ENCODE measurements around the gene LDLRAD4. TPM values are rescaled to one million over a fixed set of nuclear protein-coding genes. Genes with fewer than 3 reads are reported as not detected.

LDLRAD4 gene
- polyA plus RNA-seq, 1 donor = 9.1 TPM

DNA sequence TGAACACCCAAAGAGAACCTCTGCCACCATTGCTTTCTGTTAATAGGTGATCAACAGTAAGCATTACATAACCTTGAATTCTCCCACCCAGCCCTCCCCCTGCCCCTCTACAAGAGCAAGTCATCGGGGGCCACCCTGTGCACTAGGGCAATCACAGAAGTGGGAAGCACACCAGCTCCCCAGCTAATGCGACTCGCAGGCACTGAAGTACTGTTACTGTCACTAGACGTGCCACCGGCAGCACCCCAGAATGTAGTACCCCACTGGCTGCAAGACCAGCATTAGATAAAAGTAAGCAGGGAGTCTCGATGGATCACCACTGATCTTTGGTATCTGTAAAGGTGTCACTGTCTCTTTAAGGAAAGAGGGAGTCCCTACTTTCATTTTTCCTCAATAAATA, 340.2 kb downstream of the LDLRAD4 start:
- Histone ChIP-seq H3K27me3 (ENCODE audit: control insufficient read depth, insufficient read depth, low read length) (no peaks in the 10 kb centered on the region), H3K4me3 (ENCODE audit: low read length) (no peak overlapping the region), H3K9me3 (ENCODE audit: control insufficient read depth, low read depth, low read length) (no peaks in the 10 kb centered on the region), H3K4me1 (ENCODE audit: control insufficient read depth, insufficient read depth, low read length) (no peaks in the 10 kb centered on the region), H3K27ac (ENCODE audit: low read length) (no peak overlapping the region), H3K36me3 (ENCODE audit: control insufficient read depth, insufficient read depth, low read length) (no peaks in the 10 kb centered on the region)
- DNase-seq = no peak
- no CpG with 5 or more reads among the region's 6 CpGs for WGBS (ENCODE audit: insufficient coverage, low lambda C conversion rate)

DNA sequence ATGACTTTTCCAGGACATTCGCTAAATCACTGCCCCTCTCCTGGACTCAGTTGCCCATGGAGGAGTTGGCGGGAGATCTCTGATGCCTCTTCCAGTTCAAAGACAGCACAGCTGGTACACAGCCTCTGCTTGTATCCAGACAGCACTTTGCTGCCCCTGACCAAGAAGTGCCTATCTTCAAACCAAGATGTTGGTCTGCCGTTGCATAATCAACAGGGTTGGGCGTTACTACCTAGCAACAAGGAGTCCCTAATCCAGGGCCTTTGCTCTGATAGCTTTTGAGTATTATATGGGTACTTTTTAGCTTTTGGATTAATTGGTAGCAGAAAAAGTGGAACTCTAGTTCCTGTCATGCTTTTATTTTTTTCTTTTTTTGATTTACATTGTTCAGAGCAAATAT, 341.2 kb downstream of the LDLRAD4 start:
- DNase-seq = no peak
- Histone ChIP-seq H3K27me3 (ENCODE audit: control insufficient read depth, insufficient read depth, low read length) (no peaks in the 10 kb centered on the region), H3K4me1 (ENCODE audit: control insufficient read depth, insufficient read depth, low read length) (no peaks in the 10 kb centered on the region), H3K27ac (ENCODE audit: low read length) (no peak overlapping the region), H3K4me3 (ENCODE audit: low read length) (no peak overlapping the region), H3K9me3 (ENCODE audit: control insufficient read depth, low read depth, low read length) (no peaks in the 10 kb centered on the region), H3K36me3 (ENCODE audit: control insufficient read depth, insufficient read depth, low read length) (no peaks in the 10 kb centered on the region)
- WGBS (ENCODE audit: insufficient coverage, low lambda C conversion rate) = no CpG with 5 or more reads among the region's 4 CpGs

DNA sequence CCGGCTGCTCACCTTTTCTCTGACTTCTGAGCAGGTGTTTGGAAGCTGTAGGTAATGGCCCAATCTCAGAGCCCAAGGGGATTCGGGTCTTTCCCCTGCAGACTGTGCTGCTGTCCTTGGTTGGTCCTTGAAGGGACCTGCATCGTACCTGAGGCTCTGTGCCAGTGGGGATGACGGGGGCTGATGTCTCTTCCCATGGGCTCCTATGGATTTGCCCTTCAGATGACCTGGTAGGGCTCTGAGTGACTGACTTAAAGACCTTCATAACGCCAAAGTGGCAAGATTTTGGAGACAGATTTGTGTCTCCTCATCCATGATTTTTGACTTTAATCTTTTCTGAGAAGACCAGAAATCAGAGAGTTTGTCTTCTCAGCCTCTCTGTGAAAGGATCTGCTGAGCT, 341.7 kb downstream of the LDLRAD4 start:
- H3K27ac ChIP-seq (ENCODE audit: low read length) = no peak overlapping the region
- H3K27me3 ChIP-seq (ENCODE audit: control insufficient read depth, insufficient read depth, low read length) = no peaks in the 10 kb centered on the region
- no peaks in the 10 kb centered on the region for H3K36me3 ChIP-seq (ENCODE audit: control insufficient read depth, insufficient read depth, low read length)
- H3K9me3 ChIP-seq (ENCODE audit: control insufficient read depth, low read depth, low read length) = no peaks in the 10 kb centered on the region
- H3K4me3 ChIP-seq (ENCODE audit: low read length) = no peak overlapping the region
- no CpG with 5 or more reads among the region's 5 CpGs for WGBS (ENCODE audit: insufficient coverage, low lambda C conversion rate)
- no peaks in the 10 kb centered on the region for H3K4me1 ChIP-seq (ENCODE audit: control insufficient read depth, insufficient read depth, low read length)
- no peak for DNase-seq

DNA sequence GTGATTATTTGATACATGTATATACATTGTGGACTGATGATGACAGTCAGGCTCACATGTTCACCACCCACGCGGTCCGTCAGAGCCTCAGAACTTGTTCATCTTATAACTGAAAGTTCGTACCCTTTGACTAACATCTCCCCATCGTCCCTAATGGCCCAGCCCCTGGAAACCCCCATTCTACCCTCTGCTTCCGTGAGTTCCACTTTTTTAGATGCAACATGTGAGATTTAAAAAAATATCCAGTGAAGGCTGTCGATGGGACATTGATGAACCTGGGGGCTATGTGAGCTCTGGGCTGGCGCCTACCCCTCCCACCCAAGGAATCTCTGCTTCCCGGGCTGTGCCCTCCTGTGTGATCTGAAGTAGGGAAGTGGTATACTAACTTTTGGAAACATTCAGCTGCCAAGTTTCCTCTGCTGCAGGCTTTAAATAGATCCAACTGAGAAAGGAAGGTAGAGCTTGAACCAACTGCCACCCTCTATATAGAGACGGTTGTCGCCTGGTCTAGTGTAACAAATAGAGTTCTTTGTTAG, 344.0 kb downstream of the LDLRAD4 start:
- no peak overlapping the region for H3K27ac ChIP-seq (ENCODE audit: low read length)
- no peaks in the 10 kb centered on the region for H3K27me3 ChIP-seq (ENCODE audit: control insufficient read depth, insufficient read depth, low read length)
- no peaks in the 10 kb centered on the region for H3K4me1 ChIP-seq (ENCODE audit: control insufficient read depth, insufficient read depth, low read length)
- 90% methylated on average over 2 of the region's 11 CpGs for WGBS (ENCODE audit: insufficient coverage, low lambda C conversion rate)
- H3K9me3 ChIP-seq (ENCODE audit: control insufficient read depth, low read depth, low read length) = no peaks in the 10 kb centered on the region
- no peaks in the 10 kb centered on the region for H3K36me3 ChIP-seq (ENCODE audit: control insufficient read depth, insufficient read depth, low read length)
- H3K4me3 ChIP-seq (ENCODE audit: low read length) = no peak overlapping the region
- DNase-seq = no peak

DNA sequence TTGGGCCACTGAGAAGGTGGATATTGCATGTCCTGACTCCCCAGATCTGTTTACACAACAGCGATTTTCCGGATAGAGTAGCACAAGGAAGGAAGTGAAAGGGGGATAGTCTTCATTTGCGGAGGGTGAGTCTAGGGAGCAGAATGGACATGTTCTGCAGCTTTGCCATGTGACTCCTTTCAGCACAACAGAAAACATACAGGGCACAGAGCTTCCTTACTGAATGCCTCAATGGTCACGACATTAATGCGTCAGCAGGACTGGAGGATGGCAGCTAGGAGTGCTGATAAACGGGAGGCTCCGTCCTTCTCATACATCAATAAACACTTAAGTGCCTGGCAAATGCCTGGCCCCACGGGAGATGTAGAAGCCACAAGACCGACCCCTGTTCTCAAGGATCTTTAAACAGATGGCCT, 344.8 kb downstream of the LDLRAD4 start:
- Histone ChIP-seq H3K9me3 (ENCODE audit: control insufficient read depth, low read depth, low read length) (no peaks in the 10 kb centered on the region), H3K27me3 (ENCODE audit: control insufficient read depth, insufficient read depth, low read length) (no peaks in the 10 kb centered on the region), H3K36me3 (ENCODE audit: control insufficient read depth, insufficient read depth, low read length) (no peaks in the 10 kb centered on the region), H3K4me1 (ENCODE audit: control insufficient read depth, insufficient read depth, low read length) (peaks cover 3% of the 10 kb centered on the region), H3K27ac (ENCODE audit: low read length) (no peak overlapping the region), H3K4me3 (ENCODE audit: low read length) (no peak overlapping the region)
- WGBS (ENCODE audit: insufficient coverage, low lambda C conversion rate) = no CpG with 5 or more reads among the region's 9 CpGs
- DNase-seq = no peak

DNA sequence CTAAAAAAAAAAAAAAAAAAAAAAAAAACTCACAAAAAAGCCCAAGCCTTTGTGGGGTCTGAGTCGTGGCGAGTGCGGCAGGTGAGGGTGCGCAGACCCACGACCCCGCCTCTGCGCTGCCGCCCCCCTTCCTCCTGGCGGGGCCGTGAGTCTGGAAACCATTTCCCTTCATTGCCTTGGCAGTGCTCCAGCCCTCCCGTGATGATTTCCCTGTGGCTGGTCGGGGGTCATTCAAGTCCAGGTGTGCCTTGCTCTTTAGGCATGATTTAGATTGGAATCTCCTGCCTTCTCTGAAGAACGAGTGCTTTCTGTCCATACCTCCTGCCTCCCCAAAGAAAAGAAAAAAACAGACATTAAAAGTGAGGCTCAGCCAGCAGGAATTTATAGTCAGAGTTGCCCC, 346.0 kb downstream of the LDLRAD4 start:
- Histone ChIP-seq H3K9me3 (ENCODE audit: control insufficient read depth, low read depth, low read length) (no peaks in the 10 kb centered on the region), H3K27me3 (ENCODE audit: control insufficient read depth, insufficient read depth, low read length) (no peaks in the 10 kb centered on the region), H3K27ac (ENCODE audit: low read length) (no peak overlapping the region), H3K4me3 (ENCODE audit: low read length) (no peak overlapping the region), H3K36me3 (ENCODE audit: control insufficient read depth, insufficient read depth, low read length) (no peaks in the 10 kb centered on the region), H3K4me1 (ENCODE audit: control insufficient read depth, insufficient read depth, low read length) (peaks cover 7% of the 10 kb centered on the region)
- DNase-seq = no peak
- no CpG with 5 or more reads among the region's 13 CpGs for WGBS (ENCODE audit: insufficient coverage, low lambda C conversion rate)

DNA sequence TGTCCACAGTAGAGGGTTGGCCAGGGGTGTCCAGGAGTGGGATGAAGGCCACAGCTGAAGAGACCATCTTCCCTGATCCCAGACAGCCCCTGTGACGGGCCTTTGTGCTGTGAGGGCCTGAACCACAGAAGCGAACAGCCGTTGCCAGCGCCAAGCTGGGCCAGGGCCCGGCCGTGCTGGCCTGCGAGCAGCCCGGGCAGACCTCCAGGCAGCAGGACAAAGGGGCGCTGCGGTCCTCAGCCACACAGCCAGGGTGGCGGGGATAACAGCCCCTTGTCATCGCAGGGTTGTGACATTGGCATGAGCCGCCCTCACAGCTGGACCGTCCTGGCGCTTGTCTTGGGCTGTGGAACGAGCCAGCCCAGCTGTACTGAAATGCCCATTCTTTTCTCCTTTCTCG, 346.7 kb downstream of the LDLRAD4 start:
- WGBS (ENCODE audit: insufficient coverage, low lambda C conversion rate) = no CpG with 5 or more reads among the region's 17 CpGs
- H3K27ac ChIP-seq (ENCODE audit: low read length) = no peak overlapping the region
- H3K36me3 ChIP-seq (ENCODE audit: control insufficient read depth, insufficient read depth, low read length) = no peaks in the 10 kb centered on the region
- DNase-seq = no peak
- peaks cover 7% of the 10 kb centered on the region for H3K4me1 ChIP-seq (ENCODE audit: control insufficient read depth, insufficient read depth, low read length)
- H3K27me3 ChIP-seq (ENCODE audit: control insufficient read depth, insufficient read depth, low read length) = no peaks in the 10 kb centered on the region
- no peak overlapping the region for H3K4me3 ChIP-seq (ENCODE audit: low read length)
- no peaks in the 10 kb centered on the region for H3K9me3 ChIP-seq (ENCODE audit: control insufficient read depth, low read depth, low read length)

DNA sequence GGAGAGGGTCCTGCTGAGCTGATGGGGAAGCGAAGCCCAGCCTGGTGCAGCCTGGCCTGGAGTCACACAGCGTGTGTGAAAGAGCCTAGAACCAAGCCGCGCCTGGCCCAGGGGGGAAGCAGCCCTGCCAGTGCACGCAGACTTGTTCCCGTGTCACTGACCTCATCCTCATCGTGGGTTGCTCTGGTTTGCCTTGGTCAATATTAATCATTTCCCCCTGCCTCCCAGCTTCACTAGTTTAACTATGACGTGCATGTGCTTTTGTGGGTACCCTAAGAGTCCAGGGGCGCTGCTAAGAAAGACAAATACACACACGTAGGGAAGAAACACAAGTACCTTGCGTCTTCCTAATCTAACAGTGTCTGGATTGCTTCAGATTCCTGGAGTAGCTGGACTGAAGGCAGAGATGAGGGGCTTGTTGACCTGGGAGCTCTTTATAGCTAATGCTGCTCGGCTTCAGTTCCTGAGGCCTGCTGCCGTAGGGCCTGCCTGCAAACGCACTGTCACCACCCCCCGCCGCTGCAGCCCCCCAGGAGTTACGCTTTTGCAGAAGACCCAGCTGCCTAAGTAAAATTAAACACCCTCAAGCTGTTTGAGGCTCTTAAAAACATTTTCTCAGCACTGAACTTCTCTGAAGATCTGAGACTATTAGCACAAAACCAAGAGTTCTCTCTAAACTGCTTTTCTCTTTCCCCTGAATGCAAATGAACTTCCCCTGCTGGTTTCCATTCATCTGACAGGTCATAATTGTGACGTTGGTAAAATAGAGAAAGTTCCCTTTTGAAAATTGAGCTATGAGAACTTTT, 348.6 kb downstream of the LDLRAD4 start:
- DNase-seq = no peak
- Histone ChIP-seq H3K4me3 (ENCODE audit: low read length) (no peak overlapping the region), H3K27ac (ENCODE audit: low read length) (no peak overlapping the region), H3K9me3 (ENCODE audit: control insufficient read depth, low read depth, low read length) (no peaks in the 10 kb centered on the region), H3K4me1 (ENCODE audit: control insufficient read depth, insufficient read depth, low read length) (peaks cover 7% of the 10 kb centered on the region), H3K36me3 (ENCODE audit: control insufficient read depth, insufficient read depth, low read length) (no peaks in the 10 kb centered on the region), H3K27me3 (ENCODE audit: control insufficient read depth, insufficient read depth, low read length) (no peaks in the 10 kb centered on the region)
- 46% methylated on average over 1 of the region's 18 CpGs for WGBS (ENCODE audit: insufficient coverage, low lambda C conversion rate)

DNA sequence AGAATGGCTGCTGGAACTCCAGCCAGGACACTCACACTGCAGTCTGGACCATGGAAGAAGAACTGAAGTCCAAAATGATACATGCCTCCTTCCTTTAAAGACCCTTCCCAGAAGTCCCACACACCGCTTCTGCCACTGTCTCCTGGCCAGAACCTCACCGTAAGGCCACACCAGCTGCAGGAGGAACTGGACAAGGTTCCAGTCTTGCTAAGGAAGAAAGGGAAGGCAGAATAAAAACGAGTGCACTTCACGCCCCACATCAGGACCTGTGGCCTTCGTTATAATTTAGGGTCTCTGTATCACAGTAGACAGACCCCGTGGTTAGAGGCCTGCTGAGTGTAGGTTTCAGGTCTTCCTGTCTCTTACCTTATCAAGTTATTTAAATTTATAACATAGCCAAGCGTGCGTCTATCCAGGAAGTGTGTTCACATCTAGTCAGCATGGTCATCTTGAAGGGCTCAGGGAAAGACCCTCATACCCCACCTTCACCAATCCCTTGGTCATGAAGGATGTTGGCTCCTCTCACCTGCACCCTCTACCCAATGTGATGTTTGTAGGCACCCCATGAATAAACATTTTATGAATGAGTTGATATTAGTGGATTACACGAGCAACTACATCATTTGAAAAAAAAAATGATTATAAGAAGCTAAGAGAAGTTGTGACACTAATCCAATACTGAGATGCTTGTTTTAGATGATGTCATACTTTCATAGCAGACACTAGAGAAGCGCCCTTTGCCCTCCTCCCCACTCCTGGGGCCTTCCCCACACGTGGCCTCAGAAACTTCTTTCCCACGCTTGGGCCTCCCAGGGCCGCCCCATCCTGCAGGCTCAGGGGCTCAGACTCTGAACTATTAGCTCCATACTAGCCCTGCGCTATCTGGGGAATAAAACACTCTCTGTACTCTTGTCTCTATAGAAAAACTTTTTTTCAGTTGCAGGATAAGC, 350.2 kb downstream of the LDLRAD4 start:
- peaks cover 7% of the 10 kb centered on the region for H3K4me1 ChIP-seq (ENCODE audit: control insufficient read depth, insufficient read depth, low read length)
- no peaks in the 10 kb centered on the region for H3K36me3 ChIP-seq (ENCODE audit: control insufficient read depth, insufficient read depth, low read length)
- 100% methylated on average over 1 of the region's 14 CpGs for WGBS (ENCODE audit: insufficient coverage, low lambda C conversion rate)
- peak; percentile 87 to 93 for DNase-seq
- no peak overlapping the region for H3K4me3 ChIP-seq (ENCODE audit: low read length)
- H3K9me3 ChIP-seq (ENCODE audit: control insufficient read depth, low read depth, low read length) = no peaks in the 10 kb centered on the region
- peak overlapping the region; percentile 43 for H3K27ac ChIP-seq (ENCODE audit: low read length)
- H3K27me3 ChIP-seq (ENCODE audit: control insufficient read depth, insufficient read depth, low read length) = no peaks in the 10 kb centered on the region

DNA sequence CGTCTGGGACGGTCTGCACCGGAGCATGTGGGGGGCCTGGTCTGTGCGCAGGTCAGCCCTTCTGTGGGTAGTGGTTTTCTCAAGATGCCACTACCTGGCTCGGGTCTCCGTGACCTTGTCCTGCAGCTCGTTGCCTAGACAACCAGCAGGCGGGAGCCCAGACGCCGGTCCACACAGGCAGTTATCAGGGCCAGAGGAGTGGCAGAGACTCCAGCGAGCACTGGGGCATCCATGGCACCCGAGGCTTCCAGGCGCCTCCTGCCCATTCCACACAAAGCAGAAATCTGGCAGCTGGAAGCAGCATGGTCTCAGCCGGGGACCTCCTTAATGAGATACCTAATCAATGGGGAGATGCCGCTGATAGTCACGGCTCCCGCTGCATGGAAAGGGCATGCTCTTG, 351.7 kb downstream of the LDLRAD4 start:
- no CpG with 5 or more reads among the region's 17 CpGs for WGBS (ENCODE audit: insufficient coverage, low lambda C conversion rate)
- Histone ChIP-seq H3K4me1 (ENCODE audit: control insufficient read depth, insufficient read depth, low read length) (peaks cover 7% of the 10 kb centered on the region), H3K36me3 (ENCODE audit: control insufficient read depth, insufficient read depth, low read length) (no peaks in the 10 kb centered on the region), H3K27me3 (ENCODE audit: control insufficient read depth, insufficient read depth, low read length) (no peaks in the 10 kb centered on the region), H3K4me3 (ENCODE audit: low read length) (no peak overlapping the region), H3K27ac (ENCODE audit: low read length) (no peak overlapping the region), H3K9me3 (ENCODE audit: control insufficient read depth, low read depth, low read length) (no peaks in the 10 kb centered on the region)
- DNase-seq = no peak

Data from large intestine (tissue), 3 donors.